Endothelial cell of umbilical vein (primary cell): ENCODE measurements around the gene TAF9. TPM values are rescaled to one million over a fixed set of nuclear protein-coding genes. Genes with fewer than 3 reads are reported as not detected.

ENCODE experiments used
- BruUV-seq: library from RNA; stranded (reverse); fragments of 400-500 nt; replicated peaks from 2 replicates; lab custom pipeline; 2021; lab: Mats Ljungman, UMichigan
- CTCF ChIA-PET: fragments of 300-600, 350-600 bp; sonication (Branson Sonifier 250); formaldehyde crosslinking; loops from one replicate; lab custom pipeline; 2021; ENCODE audit warnings: antibody characterized with exemption, inconsistent platforms; lab: Charles Lee
- POLR2A ChIA-PET: fragments of 300-600, 350-600 bp; sonication (Branson Sonifier 250); formaldehyde crosslinking; loops from one replicate; lab custom pipeline; 2021; ENCODE audit warnings: antibody characterized with exemption, inconsistent platforms; lab: Charles Lee
- DNase-seq: peaks from one replicate; pipeline ENCODE4 v3.0.0-alpha.2; 2011; ENCODE audit warnings: low read depth, low spot score
- FAIRE-seq: peaks from 2 replicates; lab custom pipeline; 2011; peaks lifted over from hg19 to GRCh38; lab: Jason Lieb, UNC
- H2AFZ ChIP-seq: 2 replicates; pipeline ENCODE4 v1.6.0; 2012; ENCODE audit warnings: low read depth, low read length, control low read depth, inconsistent platforms
- H3K27ac ChIP-seq: 2 replicates; pipeline ENCODE4 v1.5.1; 2011; ENCODE audit warnings: low read depth, mild to moderate bottlenecking, control low read depth, low read length, moderate library complexity; ENCODE audit not compliant: insufficient read depth
- H3K27me3 ChIP-seq, 2 experiments: 2 replicates each; pipeline versions ENCODE4 v1.6.0 to v1.6.1; 2011; ENCODE audit warnings: low read length in 2 of 2, mixed read lengths in 1 of 2; ENCODE audit not compliant: control insufficient read depth in 2 of 2, insufficient read depth in 2 of 2
- H3K36me3 ChIP-seq, 2 experiments: 2 replicates in 1 of 2; 3 replicates in 1 of 2; pipeline ENCODE4 v1.5.1; 2011; ENCODE audit warnings: low read length in 2 of 2, mild to moderate bottlenecking in 1 of 2, moderate library complexity in 1 of 2; ENCODE audit not compliant: control insufficient read depth in 2 of 2, insufficient read depth in 2 of 2; ENCODE audit errors: extremely low read depth in 1 of 2
- H3K4me1 ChIP-seq: 3 replicates; pipeline ENCODE4 v1.5.1; 2011; ENCODE audit warnings: mild to moderate bottlenecking, low read length; ENCODE audit not compliant: control insufficient read depth, insufficient read depth; ENCODE audit errors: extremely low read depth
- H3K4me2 ChIP-seq: 2 replicates; pipeline ENCODE4 v1.6.1; 2011; ENCODE audit warnings: low read length, control low read depth, mixed read lengths; ENCODE audit not compliant: insufficient read depth
- H3K4me3 ChIP-seq, 3 experiments: fragments of 200-600 bp in 1 of 3; sonication (generic), shearing (Covaris generic) in 1 of 3; replicated peaks in 1 of 3; 2 replicates each; pipeline ENCODE4 v1.5.1; 2011 to 2016; ENCODE audit warnings: control low read depth in 3 of 3, low read length in 3 of 3, mild to moderate bottlenecking in 2 of 3, inconsistent platforms in 1 of 3, low read depth in 1 of 3, moderate library complexity in 1 of 3; ENCODE audit not compliant: insufficient read depth in 1 of 3
- H3K79me2 ChIP-seq: 2 replicates; pipeline ENCODE4 v1.6.0; 2012; ENCODE audit warnings: low read length, inconsistent platforms; ENCODE audit not compliant: control insufficient read depth, insufficient read depth
- H3K9ac ChIP-seq: replicated peaks from 2 replicates; pipeline ENCODE3; 2011; ENCODE audit warnings: low read length, control low read depth; ENCODE audit not compliant: insufficient read depth; ENCODE audit errors: extremely low read depth
- H3K9me1 ChIP-seq: replicated peaks from 3 replicates; pipeline ENCODE4 v1.6.0; 2011; ENCODE audit warnings: mild to moderate bottlenecking, low read length; ENCODE audit not compliant: control insufficient read depth, insufficient read depth; ENCODE audit errors: extremely low read depth
- H3K9me3 ChIP-seq: replicated peaks from 2 replicates; pipeline ENCODE4 v1.5.1; 2012; ENCODE audit warnings: low read length, inconsistent platforms; ENCODE audit not compliant: control insufficient read depth, insufficient read depth
- H4K20me1 ChIP-seq: replicated peaks from 2 replicates; pipeline ENCODE3; 2011; ENCODE audit warnings: mild to moderate bottlenecking, low read length; ENCODE audit not compliant: control insufficient read depth, insufficient read depth; ENCODE audit errors: extremely low read depth
- FOS ChIP-seq: IDR thresholded peaks from 2 replicates; pipeline ENCODE4 v1.6.1; 2011; ENCODE audit warnings: mild to moderate bottlenecking, low read length, moderate library complexity, borderline replicate concordance; ENCODE audit not compliant: insufficient read depth
- GATA2 ChIP-seq: IDR thresholded peaks from 2 replicates; pipeline ENCODE4 v1.7.0; 2011; ENCODE audit warnings: low read depth, mild to moderate bottlenecking, moderate library complexity, mixed read lengths, low read length; ENCODE audit not compliant: insufficient read length, insufficient read depth
- JUN ChIP-seq: IDR thresholded peaks from 2 replicates; pipeline ENCODE4 v1.6.1; 2011; ENCODE audit warnings: borderline replicate concordance, low read depth; ENCODE audit not compliant: insufficient read length, insufficient read depth
- MYC ChIP-seq: IDR thresholded peaks from one replicate; pipeline ENCODE4 v1.6.1; 2011; ENCODE audit warnings: mild to moderate bottlenecking, low read depth, low read length
- POLR2A ChIP-seq: IDR thresholded peaks from 2 replicates; pipeline ENCODE4 v1.6.1; 2012; ENCODE audit warnings: low read depth, mild to moderate bottlenecking, control low read depth, low read length
- POLR2AphosphoS5 ChIP-seq: IDR thresholded peaks from 2 replicates; pipeline ENCODE4 v1.6.1; 2012; ENCODE audit warnings: low read depth, mild to moderate bottlenecking, control low read depth, low read length, moderate library complexity; ENCODE audit not compliant: insufficient read depth
- dilution Hi-C: fragments of 300-500 bp; cut with MboI; formaldehyde crosslinking; loops from one replicate; pipeline ENCODE4 v1.15.0; 2019; ENCODE audit warnings: low sequenced_read_pairs; ENCODE audit not compliant: extremely low pct_ligation_motif_present
- intact Hi-C: fragments of 100-400 bp; cut with micrococcal nuclease; formaldehyde crosslinking; loops from one replicate; pipeline ENCODE4 v1.10.0; 2022
- polyA plus RNA-seq, 4 experiments: library from polyadenylated mRNA; depleted of rRNA in 3 of 4; stranded (reverse) in 3 of 4; unstranded in 1 of 4; fragments of >200 nt; gene quantifications; 2 replicates each; pipeline versions ENCODE4 v1.2.1 to v1.2.3, GENCODE V29; 2011 to 2012; ENCODE audit warnings: missing spikeins in 1 of 4
- total RNA-seq: library from RNA; stranded (reverse); gene quantifications from 2 replicates; pipeline ENCODE4 v1.2.3, GENCODE V29; 2021
- TF ChIP-seq, protein P1 (sequence below), 2 donors: IDR thresholded peaks; 1 replicate in 1 of 2; 2 replicates in 1 of 2; pipeline ENCODE4 v1.5.1; 2011; ENCODE audit warnings: low read length in 2 of 2, mild to moderate bottlenecking in 2 of 2, moderate library complexity in 2 of 2, control low read depth in 1 of 2, inconsistent platforms in 1 of 2, low read depth in 1 of 2; ENCODE audit not compliant: insufficient read depth in 1 of 2; ENCODE audit errors: extremely low read depth in 1 of 2
- TF ChIP-seq, protein P2 (sequence below): IDR thresholded peaks from 2 replicates; pipeline ENCODE4 v1.6.1; 2011; ENCODE audit not compliant: insufficient read depth, insufficient read length

Gene TAF9
- total and polyA plus RNA-seq, 2 donors (not counting 3 experiments of a cell fraction or from before 2014, with no cell fraction given) = 67.8 to 84.8 TPM

DNA sequence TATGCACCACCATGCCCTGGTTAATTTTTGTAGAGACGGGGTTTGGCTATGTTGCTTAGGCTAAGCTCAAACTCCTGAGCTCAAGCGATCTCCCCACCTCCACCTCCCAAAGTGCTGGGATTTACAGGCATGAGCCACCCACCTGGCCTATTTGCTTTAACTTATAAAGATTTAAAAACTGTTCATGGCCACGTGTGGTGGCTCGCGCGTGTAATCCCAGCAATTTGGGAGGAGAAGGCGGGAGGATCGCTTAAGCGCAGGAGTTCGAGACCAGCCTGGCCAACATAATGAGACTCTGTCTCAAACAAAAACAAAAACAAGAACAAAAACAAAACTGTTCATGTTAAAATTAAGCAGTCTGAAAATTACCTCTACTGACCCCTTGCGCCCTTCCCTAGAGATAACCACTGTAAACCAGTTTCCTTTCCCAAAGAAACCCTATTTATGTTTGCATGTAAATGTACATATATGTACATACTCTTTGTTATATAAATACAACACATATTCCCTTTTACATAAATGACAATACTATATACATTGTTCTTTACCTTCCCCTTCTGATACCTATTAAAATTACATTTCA, 1.5 kb downstream of the TAF9 start:
- peaks cover 2% of the 10 kb centered on the region for H4K20me1 ChIP-seq
- TF ChIP-seq MYC (no peak), JUN (no peak), POLR2AphosphoS5 (no peak), POLR2A (no peak), FOS (no peak), GATA2 (no peak)
- TF ChIP-seq, protein P1, sequence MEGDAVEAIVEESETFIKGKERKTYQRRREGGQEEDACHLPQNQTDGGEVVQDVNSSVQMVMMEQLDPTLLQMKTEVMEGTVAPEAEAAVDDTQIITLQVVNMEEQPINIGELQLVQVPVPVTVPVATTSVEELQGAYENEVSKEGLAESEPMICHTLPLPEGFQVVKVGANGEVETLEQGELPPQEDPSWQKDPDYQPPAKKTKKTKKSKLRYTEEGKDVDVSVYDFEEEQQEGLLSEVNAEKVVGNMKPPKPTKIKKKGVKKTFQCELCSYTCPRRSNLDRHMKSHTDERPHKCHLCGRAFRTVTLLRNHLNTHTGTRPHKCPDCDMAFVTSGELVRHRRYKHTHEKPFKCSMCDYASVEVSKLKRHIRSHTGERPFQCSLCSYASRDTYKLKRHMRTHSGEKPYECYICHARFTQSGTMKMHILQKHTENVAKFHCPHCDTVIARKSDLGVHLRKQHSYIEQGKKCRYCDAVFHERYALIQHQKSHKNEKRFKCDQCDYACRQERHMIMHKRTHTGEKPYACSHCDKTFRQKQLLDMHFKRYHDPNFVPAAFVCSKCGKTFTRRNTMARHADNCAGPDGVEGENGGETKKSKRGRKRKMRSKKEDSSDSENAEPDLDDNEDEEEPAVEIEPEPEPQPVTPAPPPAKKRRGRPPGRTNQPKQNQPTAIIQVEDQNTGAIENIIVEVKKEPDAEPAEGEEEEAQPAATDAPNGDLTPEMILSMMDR (IDR thresholded peaks at IDR 0.05; ENCODE audit: extremely low read depth in 1 of 2, insufficient read depth in 1 of 2, low read depth in 1 of 2, low read length in 2 of 2) = no peak
- TF ChIP-seq, protein P2, sequence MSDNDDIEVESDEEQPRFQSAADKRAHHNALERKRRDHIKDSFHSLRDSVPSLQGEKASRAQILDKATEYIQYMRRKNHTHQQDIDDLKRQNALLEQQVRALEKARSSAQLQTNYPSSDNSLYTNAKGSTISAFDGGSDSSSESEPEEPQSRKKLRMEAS = no peak
- intact Hi-C loops = loop anchor here (2.0 kb wide), 2 partner anchors 33 to 201 kb away; partner anchors contain the start of gene CCNB1
- peaks cover 66% of the 10 kb centered on the region for H3K79me2 ChIP-seq
- no TSS peak for BruUV-seq
- DNase-seq (no peak), FAIRE-seq (no peak)
- no peaks in the 10 kb centered on the region for H3K9me3 ChIP-seq
- H3K36me3 ChIP-seq = peaks cover 8 to 9% of the 10 kb centered on the region in 2 experiments
- dilution Hi-C loops = no loop called here
- peaks cover 15% of the 10 kb centered on the region for H3K4me1 ChIP-seq
- no peaks in the 10 kb centered on the region for H3K27me3 ChIP-seq
- peak overlapping the region; percentile 82 to 100 (median 98) for H3K4me3 ChIP-seq
- no peak overlapping the region for H3K27ac ChIP-seq
- POLR2A ChIA-PET = no interaction called here
- peak overlapping the region; percentile 88 for H3K4me2 ChIP-seq
- peak overlapping the region; percentile 97 for H3K9ac ChIP-seq
- CTCF ChIA-PET = interaction anchor here (0.7 kb wide), 1 partner anchor 325 kb away, joined by 3 read pairs; no protein-coding TSS in a partner anchor
- H3K9me1 ChIP-seq = no peaks in the 10 kb centered on the region
- H2AFZ ChIP-seq = no peak overlapping the region
